SK-N-SH (cell line): ENCODE data around the gene EXOC3. TPM values are rescaled to one million over a fixed set of nuclear protein-coding genes. Genes with fewer than 3 reads are reported as not detected.

Experiments
- CTCF ChIA-PET: fragments of 300-600, 350-600 bp; formaldehyde crosslinking; extraction: SDS; loops from one replicate; lab custom pipeline; 2021; lab: Yijun Ruan, JAX
- POLR2A ChIA-PET: fragments of 350-600 bp; sonication (Branson Sonifier 250); formaldehyde crosslinking; extraction: SDS; loops from one replicate; lab custom pipeline; 2020; ENCODE audit warnings: antibody characterized with exemption, inconsistent platforms; lab: Yijun Ruan, JAX
- DNase-seq: peaks from one replicate; pipeline ENCODE4 v3.0.0; 2012
- H2AFZ ChIP-seq: fragments of 200-600 bp; sonication (generic); 2 replicates; pipeline ENCODE4 v1.8.1; 2016; ENCODE audit warnings: antibody characterized with exemption, mild to moderate bottlenecking, low read depth
- H3F3A ChIP-seq: fragments of 200-600 bp; sonication (generic); replicated peaks from 2 replicates; pipeline ENCODE3; 2016; ENCODE audit warnings: antibody characterized with exemption, mild to moderate bottlenecking; ENCODE audit not compliant: insufficient read depth
- H3K27ac ChIP-seq, 2 experiments: fragments of 200-500 bp in 1 of 2; fragments of 200-600 bp in 1 of 2; sonication (Bioruptor generic) in 1 of 2; sonication (generic), shearing (Covaris generic) in 1 of 2; 2 replicates each; pipeline versions ENCODE4 v1.5.1 to v1.6.1; 2014 to 2016; ENCODE audit warnings: low read depth in 2 of 2, inconsistent platforms in 1 of 2, low read length in 1 of 2, mild to moderate bottlenecking in 1 of 2, mixed read lengths in 1 of 2
- H3K27me3 ChIP-seq: fragments of 200-600 bp; sonication (generic), shearing (Covaris generic); 2 replicates; pipeline ENCODE4 v1.6.1; 2016; ENCODE audit warnings: mixed run types; ENCODE audit not compliant: insufficient read depth
- H3K36me3 ChIP-seq, 2 experiments: fragments of 200-500 bp in 1 of 2; fragments of 200-600 bp in 1 of 2; sonication (Bioruptor generic) in 1 of 2; sonication (generic) in 1 of 2; replicated peaks in 1 of 2; 2 replicates each; pipeline versions ENCODE3 to v1.5.1; 2014 to 2016; ENCODE audit warnings: low read length in 1 of 2, mild to moderate bottlenecking in 1 of 2; ENCODE audit not compliant: insufficient read depth in 2 of 2, control insufficient read depth in 1 of 2
- H3K4me1 ChIP-seq, 2 experiments: fragments of 200-500 bp in 1 of 2; fragments of 200-600 bp in 1 of 2; sonication (Bioruptor generic) in 1 of 2; sonication (generic), shearing (Covaris generic) in 1 of 2; 2 replicates each; pipeline versions ENCODE4 v1.5.1 to v1.6.1; 2014 to 2016; ENCODE audit warnings: low read depth in 1 of 2, low read length in 1 of 2, mixed run types in 1 of 2; ENCODE audit not compliant: insufficient read depth in 2 of 2, control insufficient read depth in 1 of 2
- H3K4me2 ChIP-seq: fragments of 200-600 bp; sonication (generic), shearing (Covaris generic); 2 replicates; pipeline ENCODE4 v1.6.1; 2017; ENCODE audit warnings: mixed run types
- H3K4me3 ChIP-seq, 2 experiments: fragments of 200-500 bp in 1 of 2; fragments of 200-600 bp in 1 of 2; sonication (Bioruptor generic) in 1 of 2; sonication (generic), shearing (Covaris generic) in 1 of 2; 2 replicates each; pipeline versions ENCODE4 v1.5.1 to v1.8.1; 2014 to 2016; ENCODE audit warnings: low read depth in 2 of 2, inconsistent platforms in 1 of 2, low read length in 1 of 2, mild to moderate bottlenecking in 1 of 2, mixed read lengths in 1 of 2, moderate library complexity in 1 of 2
- H3K79me2 ChIP-seq: fragments of 200-600 bp; sonication (generic); 2 replicates; pipeline ENCODE4 v1.8.1; 2017; ENCODE audit warnings: mild to moderate bottlenecking; ENCODE audit not compliant: insufficient read depth
- H3K9ac ChIP-seq: fragments of 200-600 bp; sonication (generic); 2 replicates; pipeline ENCODE4 v1.6.1; 2017; ENCODE audit warnings: mixed run types
- H3K9me2 ChIP-seq: fragments of 200-600 bp; sonication (generic); 2 replicates; pipeline ENCODE4 v1.6.1; 2017; ENCODE audit warnings: mixed run types
- H3K9me3 ChIP-seq: fragments of 200-600 bp; sonication (generic); 2 replicates; pipeline ENCODE4 v1.6.1; 2017; ENCODE audit warnings: mixed run types, mild to moderate bottlenecking, moderate library complexity
- H4K20me1 ChIP-seq: fragments of 200-600 bp; sonication (generic); 2 replicates; pipeline ENCODE4 v1.6.1; 2017; ENCODE audit warnings: mild to moderate bottlenecking, mixed run types; ENCODE audit not compliant: insufficient read depth
- CHD2 ChIP-seq: fragments of 150-350 bp; IDR thresholded peaks from 2 replicates; pipeline ENCODE4 v1.6.1; 2018; ENCODE audit warnings: low read length; ENCODE audit not compliant: partially characterized antibody
- FOSL2 ChIP-seq: IDR thresholded peaks from 2 replicates; pipeline ENCODE4 v1.4.0; 2012; ENCODE audit warnings: low read depth, mild to moderate bottlenecking, moderate library complexity, borderline replicate concordance
- FOXM1 ChIP-seq: IDR thresholded peaks from 2 replicates; pipeline ENCODE4 v1.4.0; 2012; ENCODE audit warnings: low read depth, mild to moderate bottlenecking
- GABPA ChIP-seq: IDR thresholded peaks from 2 replicates; pipeline ENCODE4 v1.4.0; 2012; ENCODE audit warnings: low read depth, mild to moderate bottlenecking
- GATA2 ChIP-seq: sonication (generic); formaldehyde crosslinking; IDR thresholded peaks from 2 replicates; pipeline ENCODE4 v1.5.0; 2020; ENCODE audit warnings: mild to moderate bottlenecking, missing genetic modification reagents
- NFIC ChIP-seq: IDR thresholded peaks from 2 replicates; pipeline ENCODE4 v1.4.0; 2012; ENCODE audit warnings: borderline replicate concordance
- NRF1 ChIP-seq: IDR thresholded peaks from 2 replicates; pipeline ENCODE4 v1.6.1; 2012; ENCODE audit warnings: low read depth, mild to moderate bottlenecking, low read length
- POLR2AphosphoS5 ChIP-seq: IDR thresholded peaks from 2 replicates; pipeline ENCODE4 v1.6.1; 2012; ENCODE audit warnings: low read depth, low read length
- RAD21 ChIP-seq: IDR thresholded peaks from 2 replicates; pipeline ENCODE4 v1.6.1; 2012; ENCODE audit warnings: mild to moderate bottlenecking, low read length
- RCOR1 ChIP-seq: fragments of 150-350 bp; IDR thresholded peaks from 2 replicates; pipeline ENCODE4 v1.6.1; 2017; ENCODE audit warnings: antibody characterized with exemption, low read length
- RFX5 ChIP-seq: IDR thresholded peaks from 2 replicates; pipeline ENCODE4 v1.6.1; 2012; ENCODE audit warnings: mild to moderate bottlenecking, improper control_type of control experiment, low read length
- RXRA ChIP-seq: IDR thresholded peaks from 2 replicates; pipeline ENCODE4 v1.4.0; 2012; ENCODE audit warnings: low read depth, mild to moderate bottlenecking, borderline replicate concordance
- SIN3A ChIP-seq: IDR thresholded peaks from 2 replicates; pipeline ENCODE4 v1.6.1; 2012; ENCODE audit warnings: low read depth, mild to moderate bottlenecking, low read length, moderate library complexity, borderline replicate concordance
- SMC3 ChIP-seq: IDR thresholded peaks from 2 replicates; pipeline ENCODE4 v1.6.1; 2012; ENCODE audit warnings: low read depth, low read length, improper control_type of control experiment
- TAF1 ChIP-seq: IDR thresholded peaks from 2 replicates; pipeline ENCODE4 v1.6.1; 2012; ENCODE audit warnings: low read depth, mild to moderate bottlenecking, low read length, moderate library complexity, borderline replicate concordance
- YY1 ChIP-seq: IDR thresholded peaks from 2 replicates; pipeline ENCODE4 v1.4.0; 2012; ENCODE audit warnings: low read depth, mild to moderate bottlenecking
- WGBS: methylation state at CpG from one replicate; pipeline ENCODE4 v1.1.6; 2017; ENCODE audit warnings: low lambda C conversion rate; 5-methylcytosine and 5-hydroxymethylcytosine counted together
- polyA plus RNA-seq, 3 experiments: library from polyadenylated mRNA; depleted of rRNA; stranded (reverse); fragments of >200 nt; gene quantifications; 2 replicates each; pipeline ENCODE4 v1.2.3, GENCODE V29; 2012
- TF ChIP-seq, protein P1 (sequence below): fragments of 150-350 bp; IDR thresholded peaks from 2 replicates; pipeline ENCODE4 v1.6.1; 2016; ENCODE audit warnings: mild to moderate bottlenecking, low read depth, low read length
- TF ChIP-seq, protein P2 (sequence below): IDR thresholded peaks from 2 replicates; pipeline ENCODE4 v1.4.0; 2012; ENCODE audit warnings: low read depth
- TF ChIP-seq, protein P3 (sequence below): IDR thresholded peaks from 2 replicates; pipeline ENCODE4 v1.4.0; 2012; ENCODE audit warnings: low read depth, borderline replicate concordance
- TF ChIP-seq, protein P4 (sequence below): fragments of 200-600 bp; sonication (generic); IDR thresholded peaks from 2 replicates; pipeline ENCODE4 v1.6.1; 2017; ENCODE audit warnings: antibody characterized with exemption, mild to moderate bottlenecking, moderate library complexity
- TF ChIP-seq, protein P5 (sequence below): fragments of 150-350 bp; IDR thresholded peaks from 2 replicates; pipeline ENCODE4 v1.6.1; 2017; ENCODE audit warnings: antibody characterized with exemption, low read length, low read depth, borderline replicate concordance

Gene EXOC3
- polyA plus RNA-seq, 1 of the 3 experiments (the other 2 are of a cell fraction) = 25.7 TPM

DNA sequence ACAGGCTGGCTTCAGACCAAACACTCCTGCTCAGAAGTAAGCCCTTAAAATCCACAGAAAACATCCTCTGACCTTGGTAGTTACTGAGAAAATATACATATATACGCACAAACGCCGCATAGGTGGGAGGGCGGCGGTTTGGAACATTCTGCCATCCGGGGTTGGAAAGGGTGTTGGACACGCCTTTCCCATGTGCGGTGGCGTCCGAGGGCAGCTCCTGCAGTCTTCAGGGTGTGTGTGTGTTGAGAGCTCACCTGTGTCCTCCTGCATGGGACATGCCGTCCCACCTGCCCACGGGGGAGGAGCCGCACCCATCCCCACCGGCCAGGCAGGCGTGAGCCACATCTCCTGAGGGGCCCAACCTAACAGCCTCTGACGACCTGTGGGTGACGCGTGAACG lies 53.1 kb downstream of the EXOC3 start:
- no peaks in the 10 kb centered on the region for H3F3A ChIP-seq
- no peaks in the 10 kb centered on the region for H3K9me2 ChIP-seq
- no peak for DNase-seq
- H3K4me1 ChIP-seq = no peaks in the 10 kb centered on the region
- H3K27me3 ChIP-seq = peaks cover 35% of the 10 kb centered on the region
- WGBS = 50% methylated on average over 10 of the region's 19 CpGs
- H3K9ac ChIP-seq = no peak overlapping the region
- ChIA-PET POLR2A (no interaction called here), CTCF (no interaction called here)
- H3K4me2 ChIP-seq = no peak overlapping the region
- H3K9me3 ChIP-seq = no peaks in the 10 kb centered on the region
- H3K79me2 ChIP-seq = no peaks in the 10 kb centered on the region
- no peaks in the 10 kb centered on the region for H3K36me3 ChIP-seq
- H3K4me3 ChIP-seq = no peak overlapping the region
- no peak overlapping the region for H3K27ac ChIP-seq
- no peaks in the 10 kb centered on the region for H4K20me1 ChIP-seq
- no peak overlapping the region for H2AFZ ChIP-seq
- TF ChIP-seq POLR2AphosphoS5 (no peak), SIN3A (no peak), FOXM1 (no peak), SMC3 (no peak), GATA2 (CRISPR knock-in tag) (no peak), RAD21 (no peak), RFX5 (no peak), NRF1 (no peak), CHD2 (no peak), RXRA (no peak)
- TF ChIP-seq, protein P1, sequence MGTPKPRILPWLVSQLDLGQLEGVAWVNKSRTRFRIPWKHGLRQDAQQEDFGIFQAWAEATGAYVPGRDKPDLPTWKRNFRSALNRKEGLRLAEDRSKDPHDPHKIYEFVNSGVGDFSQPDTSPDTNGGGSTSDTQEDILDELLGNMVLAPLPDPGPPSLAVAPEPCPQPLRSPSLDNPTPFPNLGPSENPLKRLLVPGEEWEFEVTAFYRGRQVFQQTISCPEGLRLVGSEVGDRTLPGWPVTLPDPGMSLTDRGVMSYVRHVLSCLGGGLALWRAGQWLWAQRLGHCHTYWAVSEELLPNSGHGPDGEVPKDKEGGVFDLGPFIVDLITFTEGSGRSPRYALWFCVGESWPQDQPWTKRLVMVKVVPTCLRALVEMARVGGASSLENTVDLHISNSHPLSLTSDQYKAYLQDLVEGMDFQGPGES = no peak
- TF ChIP-seq, protein P2, sequence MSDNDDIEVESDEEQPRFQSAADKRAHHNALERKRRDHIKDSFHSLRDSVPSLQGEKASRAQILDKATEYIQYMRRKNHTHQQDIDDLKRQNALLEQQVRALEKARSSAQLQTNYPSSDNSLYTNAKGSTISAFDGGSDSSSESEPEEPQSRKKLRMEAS = no peak
- TF ChIP-seq, protein P3, sequence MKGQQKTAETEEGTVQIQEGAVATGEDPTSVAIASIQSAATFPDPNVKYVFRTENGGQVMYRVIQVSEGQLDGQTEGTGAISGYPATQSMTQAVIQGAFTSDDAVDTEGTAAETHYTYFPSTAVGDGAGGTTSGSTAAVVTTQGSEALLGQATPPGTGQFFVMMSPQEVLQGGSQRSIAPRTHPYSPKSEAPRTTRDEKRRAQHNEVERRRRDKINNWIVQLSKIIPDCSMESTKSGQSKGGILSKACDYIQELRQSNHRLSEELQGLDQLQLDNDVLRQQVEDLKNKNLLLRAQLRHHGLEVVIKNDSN = no peak
- TF ChIP-seq, protein P4, sequence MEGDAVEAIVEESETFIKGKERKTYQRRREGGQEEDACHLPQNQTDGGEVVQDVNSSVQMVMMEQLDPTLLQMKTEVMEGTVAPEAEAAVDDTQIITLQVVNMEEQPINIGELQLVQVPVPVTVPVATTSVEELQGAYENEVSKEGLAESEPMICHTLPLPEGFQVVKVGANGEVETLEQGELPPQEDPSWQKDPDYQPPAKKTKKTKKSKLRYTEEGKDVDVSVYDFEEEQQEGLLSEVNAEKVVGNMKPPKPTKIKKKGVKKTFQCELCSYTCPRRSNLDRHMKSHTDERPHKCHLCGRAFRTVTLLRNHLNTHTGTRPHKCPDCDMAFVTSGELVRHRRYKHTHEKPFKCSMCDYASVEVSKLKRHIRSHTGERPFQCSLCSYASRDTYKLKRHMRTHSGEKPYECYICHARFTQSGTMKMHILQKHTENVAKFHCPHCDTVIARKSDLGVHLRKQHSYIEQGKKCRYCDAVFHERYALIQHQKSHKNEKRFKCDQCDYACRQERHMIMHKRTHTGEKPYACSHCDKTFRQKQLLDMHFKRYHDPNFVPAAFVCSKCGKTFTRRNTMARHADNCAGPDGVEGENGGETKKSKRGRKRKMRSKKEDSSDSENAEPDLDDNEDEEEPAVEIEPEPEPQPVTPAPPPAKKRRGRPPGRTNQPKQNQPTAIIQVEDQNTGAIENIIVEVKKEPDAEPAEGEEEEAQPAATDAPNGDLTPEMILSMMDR = no peak
- TF ChIP-seq, all 33 proteins: peak for 0

DNA sequence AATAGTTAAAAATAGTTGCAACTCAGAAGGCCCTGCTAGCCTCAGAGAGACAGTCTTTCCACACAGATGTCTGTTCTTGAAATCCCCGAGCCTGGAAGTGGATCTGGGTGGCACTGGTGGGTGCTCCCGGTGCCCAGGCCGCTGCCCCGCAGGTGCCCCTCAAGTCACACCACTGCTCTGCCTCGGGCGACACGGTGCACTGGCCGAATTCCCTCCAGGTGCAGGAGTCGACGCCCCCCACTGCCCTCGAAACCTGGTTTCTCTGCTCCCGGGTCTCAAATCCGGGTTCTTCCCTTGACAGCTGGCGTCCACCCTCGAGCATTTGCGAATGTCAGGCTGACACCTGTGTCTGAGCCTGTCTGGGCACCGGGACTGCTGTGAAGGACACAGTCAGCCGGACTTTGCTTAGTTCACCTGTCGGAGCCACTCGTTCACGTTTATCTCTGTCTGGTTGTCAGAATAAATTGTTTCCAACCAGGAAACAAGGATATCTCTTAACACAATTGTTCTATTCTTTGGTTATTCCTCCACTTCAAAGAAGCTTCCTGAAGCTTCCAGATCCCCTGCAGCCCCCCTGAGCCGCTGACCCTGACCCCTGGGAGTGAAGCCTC lies 54.2 kb downstream of the EXOC3 start:
- DNase-seq = no peak
- POLR2A ChIA-PET = no interaction called here
- no peak overlapping the region for H3K4me2 ChIP-seq
- H3K27me3 ChIP-seq = peaks cover 35% of the 10 kb centered on the region
- H3K9me2 ChIP-seq = no peaks in the 10 kb centered on the region
- H3K4me1 ChIP-seq = no peaks in the 10 kb centered on the region
- 28% methylated on average over 19 of the region's 22 CpGs for WGBS
- H3F3A ChIP-seq = no peaks in the 10 kb centered on the region
- no peak overlapping the region for H2AFZ ChIP-seq
- no peaks in the 10 kb centered on the region for H3K9me3 ChIP-seq
- no peak overlapping the region for H3K9ac ChIP-seq
- H3K79me2 ChIP-seq = no peaks in the 10 kb centered on the region
- no peak for TF ChIP-seq POLR2AphosphoS5
- TF ChIP-seq YY1 = no peak
- TF ChIP-seq RAD21 = no peak
- TF ChIP-seq RCOR1 = no peak
- no peak for TF ChIP-seq SIN3A
- no peak for TF ChIP-seq RFX5
- TF ChIP-seq, protein P5, sequence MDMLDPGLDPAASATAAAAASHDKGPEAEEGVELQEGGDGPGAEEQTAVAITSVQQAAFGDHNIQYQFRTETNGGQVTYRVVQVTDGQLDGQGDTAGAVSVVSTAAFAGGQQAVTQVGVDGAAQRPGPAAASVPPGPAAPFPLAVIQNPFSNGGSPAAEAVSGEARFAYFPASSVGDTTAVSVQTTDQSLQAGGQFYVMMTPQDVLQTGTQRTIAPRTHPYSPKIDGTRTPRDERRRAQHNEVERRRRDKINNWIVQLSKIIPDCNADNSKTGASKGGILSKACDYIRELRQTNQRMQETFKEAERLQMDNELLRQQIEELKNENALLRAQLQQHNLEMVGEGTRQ = no peak
- TF ChIP-seq GABPA = no peak
- no peak for TF ChIP-seq NFIC
- no peak for TF ChIP-seq FOSL2
- no peak for TF ChIP-seq GATA2 (CRISPR knock-in tag)
- TF ChIP-seq TAF1 = no peak
- H3K36me3 ChIP-seq = no peaks in the 10 kb centered on the region
- H3K4me3 ChIP-seq = no peak overlapping the region
- CTCF ChIA-PET = no interaction called here
- no peak overlapping the region for H3K27ac ChIP-seq
- no peaks in the 10 kb centered on the region for H4K20me1 ChIP-seq
